Measurements from ENCODE around the gene POMT1.
"Not testable (repeated sequence)": the region's sequence is repeated elsewhere in the genome, so short reads cannot be mapped to it uniquely, and the experiment has no call there.

The POMT1 gene

GRCh38 chr9:131511880-131512279 lies 9.2 kb downstream of the POMT1 start:
- H3K4me3 ChIP-seq (ENCODE audit: low read depth, low read length) = no peak overlapping the region
- peaks cover 9% of the 10 kb centered on the region for H3K36me3 ChIP-seq
- no peaks in the 10 kb centered on the region for H3K4me1 ChIP-seq
- no peaks in the 10 kb centered on the region for H3K27me3 ChIP-seq
- TF ChIP-seq CTCF (IDR thresholded peaks at IDR 0.05; ENCODE audit: low read depth, low read length) = no peak
- DNase-seq = no peak
- no peaks in the 10 kb centered on the region for H3K9me3 ChIP-seq

- H3K9me3 ChIP-seq = no peaks in the 10 kb centered on the region
- no peak for DNase-seq
- no peaks in the 10 kb centered on the region for H3K27me3 ChIP-seq
- no peaks in the 10 kb centered on the region for H3K4me1 ChIP-seq
- no peak overlapping the region for H3K4me3 ChIP-seq (ENCODE audit: low read depth, low read length)
- no peak for TF ChIP-seq CTCF (IDR thresholded peaks at IDR 0.05; ENCODE audit: low read depth, low read length)
- H3K36me3 ChIP-seq = peaks cover 11% of the 10 kb centered on the region
Measured at GRCh38 chr9:131513177-131513576, 10.5 kb downstream of the POMT1 start.

GRCh38 chr9:131515559-131516031 lies 12.9 kb downstream of the POMT1 start:
- H3K4me3 ChIP-seq (ENCODE audit: low read depth, low read length); H3K27me3 ChIP-seq; H3K9me3 ChIP-seq; H3K4me1 ChIP-seq; DNase-seq: not testable (repeated sequence)
- peaks cover 35% of the 10 kb centered on the region for H3K36me3 ChIP-seq

- TF ChIP-seq CTCF (IDR thresholded peaks at IDR 0.05; ENCODE audit: low read depth, low read length) = no peak
- no peak overlapping the region for H3K4me3 ChIP-seq (ENCODE audit: low read depth, low read length)
- no peaks in the 10 kb centered on the region for H3K9me3 ChIP-seq
- no peak for DNase-seq
- H3K27me3 ChIP-seq = no peaks in the 10 kb centered on the region
- peaks cover 39% of the 10 kb centered on the region for H3K36me3 ChIP-seq
- no peaks in the 10 kb centered on the region for H3K4me1 ChIP-seq
Measured at GRCh38 chr9:131516100-131516499, 13.4 kb downstream of the POMT1 start.

- Histone ChIP-seq H3K4me3 (ENCODE audit: low read depth, low read length) (no peak overlapping the region), H3K27me3 (no peaks in the 10 kb centered on the region), H3K4me1 (no peaks in the 10 kb centered on the region), H3K9me3 (no peaks in the 10 kb centered on the region), H3K36me3 (peaks cover 39% of the 10 kb centered on the region)
- DNase-seq = no peak
- TF ChIP-seq CTCF (IDR thresholded peaks at IDR 0.05; ENCODE audit: low read depth, low read length) = no peak
Measured at GRCh38 chr9:131516930-131517329, 14.2 kb downstream of the POMT1 start.

GRCh38 chr9:131517761-131518190 lies 15.1 kb downstream of the POMT1 start:
- H3K36me3 ChIP-seq = peaks cover 36% of the 10 kb centered on the region
- no peaks in the 10 kb centered on the region for H3K27me3 ChIP-seq
- no peaks in the 10 kb centered on the region for H3K9me3 ChIP-seq
- no peak for DNase-seq
- TF ChIP-seq CTCF (IDR thresholded peaks at IDR 0.05; ENCODE audit: low read depth, low read length) = no peak
- no peaks in the 10 kb centered on the region for H3K4me1 ChIP-seq
- H3K4me3 ChIP-seq (ENCODE audit: low read depth, low read length) = no peak overlapping the region

GRCh38 chr9:131518553-131518952 lies 15.8 kb downstream of the POMT1 start:
- Histone ChIP-seq H3K36me3 (peaks cover 44% of the 10 kb centered on the region), H3K27me3 (no peaks in the 10 kb centered on the region), H3K4me1 (no peaks in the 10 kb centered on the region), H3K4me3 (ENCODE audit: low read depth, low read length) (no peak overlapping the region), H3K9me3 (no peaks in the 10 kb centered on the region)
- TF ChIP-seq CTCF (IDR thresholded peaks at IDR 0.05; ENCODE audit: low read depth, low read length) = no peak
- DNase-seq = no peak
